Frontal cortex (tissue), 4 donors: ENCODE measurements around the gene QSOX2. TPM values are rescaled to one million over a fixed set of nuclear protein-coding genes. Genes with fewer than 3 reads are reported as not detected.

Source experiments
- DNase-seq, 2 donors: peaks; one replicate each; pipeline ENCODE4 v3.0.0; 2012; ENCODE audit warnings: low spot score in 2 of 2
- FAIRE-seq: peaks from 2 replicates; lab custom pipeline; 2012; peaks lifted over from hg19 to GRCh38; lab: Jason Lieb, UNC
- total RNA-seq: library from RNA; depleted of rRNA; stranded (reverse); fragments of >200 nt; gene quantifications from one replicate; pipeline ENCODE4 v1.2.3, GENCODE V29; 2014
- donor health status: control.
- donor health status: control.
- donor health status: control.

Gene QSOX2
- total RNA-seq, 1 donor from 2014 or later = 8.2 TPM

DNA sequence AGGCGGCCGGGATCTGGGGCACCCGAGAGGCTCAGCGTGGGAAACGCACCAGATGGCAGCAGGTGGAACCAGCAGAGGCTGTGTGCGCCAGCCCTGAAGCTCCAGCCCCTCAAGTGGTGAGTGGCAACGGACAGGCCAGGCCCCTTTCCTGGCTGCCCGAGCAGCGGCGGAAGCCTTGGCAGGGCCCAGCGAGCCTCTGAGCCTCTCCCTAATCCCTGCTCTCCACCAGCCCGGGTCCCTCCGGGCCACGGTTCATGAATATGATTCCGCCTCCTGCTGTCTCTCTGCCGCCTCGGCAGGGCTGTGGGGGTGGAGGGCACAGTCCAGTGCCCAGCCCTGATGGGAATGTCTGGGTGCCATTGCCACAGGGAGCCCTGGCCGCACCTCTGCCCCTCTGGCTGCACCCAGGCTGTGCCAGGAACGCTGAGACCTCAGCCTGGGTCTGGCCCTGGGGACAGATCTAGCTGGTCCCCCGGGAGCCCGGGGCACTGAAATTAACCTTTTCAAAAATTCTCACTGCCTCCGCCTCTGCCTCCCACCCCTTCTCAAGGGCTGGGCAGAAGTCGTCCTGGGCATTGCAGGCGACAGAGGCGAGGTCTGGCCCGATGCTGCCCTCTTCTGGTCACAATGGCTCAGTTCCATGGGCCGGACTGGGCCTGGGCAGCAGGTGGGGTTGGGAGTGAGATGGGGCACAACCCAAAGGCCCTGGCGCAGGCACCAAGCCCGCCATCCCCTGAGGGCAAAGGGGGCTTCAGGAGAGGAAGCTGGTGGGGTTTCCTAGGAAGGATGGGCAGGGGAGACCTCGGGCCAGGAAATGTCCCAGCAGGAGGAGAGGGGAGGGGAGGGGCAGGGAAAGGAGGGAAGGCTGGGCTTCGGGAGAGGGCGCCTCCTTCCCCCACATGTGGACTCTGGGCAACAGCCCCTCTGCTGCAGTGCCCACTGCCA lies 38.0 kb upstream of the QSOX2 start:
- DNase-seq (peak; percentile 85 to 95), FAIRE-seq (no peak)

DNA sequence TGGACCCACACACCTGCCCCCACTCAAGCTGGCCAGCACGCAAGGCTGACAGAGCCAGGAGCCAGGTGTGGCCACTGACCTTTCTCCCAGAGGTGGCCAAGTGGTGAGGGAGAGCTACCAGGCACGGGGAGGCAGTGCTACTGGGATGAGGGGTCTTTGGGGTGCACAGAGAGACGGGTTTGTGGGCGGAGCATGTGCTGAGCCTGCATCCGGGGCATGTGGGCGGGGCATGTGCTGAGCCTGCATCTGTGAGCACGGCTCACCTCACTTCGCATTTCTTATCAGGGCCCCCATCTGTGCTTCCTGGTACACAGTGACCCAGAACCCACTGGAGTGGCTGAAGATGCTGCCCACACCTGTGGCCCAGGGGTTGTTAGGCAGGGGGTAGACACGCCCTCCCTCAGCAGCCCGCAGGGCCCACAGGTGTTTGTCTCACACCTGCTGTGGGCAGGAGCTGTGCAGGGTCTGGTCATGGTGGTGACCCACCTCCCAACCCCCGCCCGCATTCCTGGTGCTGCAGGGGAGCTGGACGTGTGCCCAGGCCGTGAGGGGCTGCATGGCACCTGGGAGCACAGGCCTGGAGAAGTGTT lies 36.8 kb upstream of the QSOX2 start:
- DNase-seq = no peak
- no peak for FAIRE-seq

DNA sequence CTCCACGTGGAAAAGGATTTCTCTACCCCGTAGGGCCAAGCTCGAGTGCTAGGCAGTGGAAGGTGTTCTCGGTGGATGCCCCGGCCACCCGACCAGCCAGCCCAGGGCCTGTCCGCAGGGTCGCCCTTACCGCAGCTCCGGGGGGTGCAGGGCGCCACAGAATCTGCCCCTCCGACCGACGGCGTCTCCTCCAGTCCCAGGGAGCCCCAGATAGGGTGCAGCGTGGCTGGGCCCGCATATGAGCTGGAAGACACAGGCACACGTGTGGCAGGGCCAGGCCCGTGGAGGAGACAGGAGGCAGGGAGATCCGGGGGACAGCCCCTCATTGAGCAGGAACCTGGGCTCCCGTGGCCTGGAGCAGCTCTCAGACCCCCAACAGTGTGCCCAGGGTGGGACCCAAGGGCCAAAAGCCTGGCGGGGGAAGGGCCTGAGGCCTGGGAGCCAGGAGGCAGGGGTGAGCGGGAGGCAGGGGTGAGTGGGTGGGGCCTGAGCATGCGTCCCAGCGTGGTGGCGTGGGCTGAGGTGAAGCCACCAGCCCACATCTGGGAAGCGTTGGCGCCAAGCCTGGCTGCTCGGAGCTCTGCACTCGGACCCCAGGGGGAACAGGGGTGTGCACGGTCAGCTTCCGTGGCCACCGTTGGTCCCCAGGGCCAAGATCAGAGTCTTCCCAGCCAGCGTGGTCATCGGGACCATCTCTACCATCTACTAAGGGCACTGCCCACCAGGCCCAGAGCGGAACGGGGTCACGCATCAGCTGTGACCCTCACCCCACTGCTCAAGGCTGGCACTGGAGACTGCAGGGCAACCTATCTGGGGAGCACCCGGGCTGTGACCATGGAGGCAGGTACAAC lies 36.0 kb upstream of the QSOX2 start:
- no peak for FAIRE-seq
- no peak for DNase-seq

DNA sequence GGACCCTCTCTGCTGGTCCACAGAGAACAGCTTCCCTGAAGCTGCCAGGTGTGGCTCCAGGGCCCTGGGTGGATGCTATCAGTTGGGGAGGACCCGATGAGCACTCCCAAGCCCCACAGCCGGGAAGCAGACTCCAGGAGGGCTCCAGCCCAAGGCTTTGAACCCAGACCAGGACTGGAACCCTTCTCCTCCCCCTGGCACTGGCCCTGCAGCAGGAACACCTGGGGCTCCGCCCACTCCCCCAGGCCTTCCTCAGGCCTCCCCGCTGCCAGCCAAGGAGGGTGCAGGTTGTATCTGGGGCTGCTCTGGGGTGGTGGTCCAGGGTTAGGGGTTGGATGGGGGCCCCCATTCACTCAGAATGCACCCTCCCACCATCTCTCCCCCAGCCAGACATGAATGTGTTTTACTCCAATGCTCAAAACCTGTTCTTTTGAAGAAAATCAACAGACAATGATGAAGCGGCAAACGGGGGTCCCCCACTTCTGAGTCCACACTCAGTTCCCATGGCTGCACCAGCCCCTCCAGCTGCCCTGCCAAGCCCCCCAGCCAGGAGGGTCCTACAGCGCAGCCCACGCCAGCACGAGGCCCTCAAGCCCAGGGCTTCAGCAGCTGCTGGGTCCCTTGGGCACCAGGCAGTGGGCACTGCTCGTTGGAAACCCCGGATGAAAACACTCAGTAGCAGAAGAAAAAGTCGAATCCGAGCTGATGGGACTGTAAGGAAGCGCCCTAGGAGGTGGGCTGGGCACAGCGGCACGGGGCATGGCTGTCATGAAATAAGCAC lies 35.1 kb upstream of the QSOX2 start:
- DNase-seq = no peak
- no peak for FAIRE-seq

DNA sequence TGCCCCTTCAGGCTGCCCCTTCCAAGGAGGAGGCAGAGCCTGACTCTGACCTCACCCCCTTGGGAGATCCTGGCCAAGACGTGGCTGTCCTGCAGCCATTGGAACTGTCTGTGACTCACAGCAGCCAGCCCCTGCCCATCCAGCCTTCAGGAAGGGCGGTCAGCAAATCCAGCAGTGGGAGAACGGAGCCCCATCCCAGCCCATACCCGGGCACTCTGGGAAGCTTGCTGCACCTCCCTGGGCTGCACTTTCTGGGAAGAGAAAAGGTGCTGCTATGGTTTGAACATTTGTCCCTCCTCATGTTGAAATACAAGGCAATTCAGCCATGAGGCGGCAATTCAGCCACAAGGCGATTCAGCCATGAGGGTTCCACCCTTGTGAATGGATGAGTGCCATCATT lies 33.9 kb upstream of the QSOX2 start:
- FAIRE-seq = no peak
- DNase-seq = no peak

DNA sequence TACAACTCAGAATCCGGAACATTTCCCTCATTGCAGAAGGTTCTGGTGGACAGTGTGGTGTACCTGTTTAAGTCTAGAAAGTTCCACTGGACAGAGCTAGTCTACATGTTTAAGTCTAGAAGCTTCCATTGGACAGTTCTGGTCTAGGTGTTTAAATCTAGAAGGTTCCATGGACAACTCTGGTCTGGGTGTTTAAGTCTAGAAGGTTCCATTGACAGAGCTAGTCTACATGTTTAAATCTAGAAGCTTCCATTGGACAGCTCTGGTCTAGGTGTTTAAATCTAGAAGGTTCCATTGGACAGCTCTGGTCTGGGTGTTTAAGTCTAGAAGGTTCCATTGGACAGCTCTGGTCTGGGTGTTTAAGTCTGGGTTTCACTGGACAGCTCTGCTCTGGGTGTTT lies 33.3 kb upstream of the QSOX2 start:
- DNase-seq (no peak), FAIRE-seq (no peak)

DNA sequence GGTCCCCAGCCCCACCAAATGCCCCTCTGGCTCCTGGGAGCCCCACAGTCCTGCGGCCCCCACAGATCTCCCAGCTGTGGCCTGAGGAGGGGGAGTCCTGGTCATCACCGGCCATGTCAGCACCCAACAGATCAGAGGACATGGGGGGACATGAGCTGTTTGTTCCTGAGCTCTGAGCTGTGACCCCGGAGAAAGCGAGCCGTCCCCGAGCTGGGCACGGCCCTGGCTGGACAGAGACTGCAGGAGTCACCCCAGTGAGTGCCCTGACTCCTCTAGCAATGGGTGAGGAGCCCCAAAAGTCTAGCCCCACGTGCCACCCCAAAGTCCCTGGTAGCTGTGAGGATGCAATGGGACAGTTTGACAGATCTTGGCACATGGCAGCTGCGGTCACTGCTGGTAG lies 32.6 kb upstream of the QSOX2 start:
- FAIRE-seq = no peak

DNA sequence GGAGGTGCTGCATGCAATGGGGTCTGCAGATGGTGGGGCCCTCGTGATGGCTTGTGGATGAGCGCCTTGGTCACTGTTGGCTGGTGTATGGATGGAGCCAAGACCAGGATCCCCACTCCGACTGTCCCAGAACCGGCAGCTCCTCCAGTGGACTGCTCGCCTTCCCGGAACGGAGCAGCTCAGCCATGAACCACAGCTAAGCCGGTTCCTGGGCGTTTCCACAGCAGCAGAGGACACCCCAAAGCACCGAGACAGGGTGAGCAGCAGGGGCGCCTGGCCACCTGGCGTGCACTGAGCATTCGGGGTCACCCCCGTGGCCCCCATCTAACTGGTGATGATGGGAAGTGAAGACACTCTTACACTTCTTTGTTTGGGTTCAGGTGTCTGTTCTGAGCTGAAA lies 32.1 kb upstream of the QSOX2 start:
- DNase-seq = no peak
- FAIRE-seq = no peak

More for the DNA sequence above, 32.6 kb upstream of the QSOX2 start:
- DNase-seq = no peak

DNA sequence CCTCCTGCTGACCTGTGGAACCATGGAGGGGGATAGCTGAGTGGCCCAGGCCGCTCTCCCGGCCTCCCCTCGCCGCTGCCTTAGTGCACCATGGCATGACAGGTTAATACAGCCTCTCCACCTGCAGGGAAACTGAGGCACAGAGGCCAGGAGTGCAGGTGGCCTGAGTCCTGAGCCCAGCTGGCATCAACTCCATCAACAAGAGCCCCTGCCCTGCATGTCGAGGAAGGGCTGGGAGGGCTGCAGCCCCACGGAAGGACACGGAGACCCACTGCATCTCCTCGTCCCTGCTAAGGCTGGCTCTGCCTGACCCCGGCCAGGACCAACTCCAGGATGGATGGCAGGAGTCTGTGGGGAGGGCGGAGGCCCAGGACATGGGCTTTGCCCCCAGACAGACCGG lies 31.1 kb upstream of the QSOX2 start:
- FAIRE-seq (no peak), DNase-seq (no peak)

DNA sequence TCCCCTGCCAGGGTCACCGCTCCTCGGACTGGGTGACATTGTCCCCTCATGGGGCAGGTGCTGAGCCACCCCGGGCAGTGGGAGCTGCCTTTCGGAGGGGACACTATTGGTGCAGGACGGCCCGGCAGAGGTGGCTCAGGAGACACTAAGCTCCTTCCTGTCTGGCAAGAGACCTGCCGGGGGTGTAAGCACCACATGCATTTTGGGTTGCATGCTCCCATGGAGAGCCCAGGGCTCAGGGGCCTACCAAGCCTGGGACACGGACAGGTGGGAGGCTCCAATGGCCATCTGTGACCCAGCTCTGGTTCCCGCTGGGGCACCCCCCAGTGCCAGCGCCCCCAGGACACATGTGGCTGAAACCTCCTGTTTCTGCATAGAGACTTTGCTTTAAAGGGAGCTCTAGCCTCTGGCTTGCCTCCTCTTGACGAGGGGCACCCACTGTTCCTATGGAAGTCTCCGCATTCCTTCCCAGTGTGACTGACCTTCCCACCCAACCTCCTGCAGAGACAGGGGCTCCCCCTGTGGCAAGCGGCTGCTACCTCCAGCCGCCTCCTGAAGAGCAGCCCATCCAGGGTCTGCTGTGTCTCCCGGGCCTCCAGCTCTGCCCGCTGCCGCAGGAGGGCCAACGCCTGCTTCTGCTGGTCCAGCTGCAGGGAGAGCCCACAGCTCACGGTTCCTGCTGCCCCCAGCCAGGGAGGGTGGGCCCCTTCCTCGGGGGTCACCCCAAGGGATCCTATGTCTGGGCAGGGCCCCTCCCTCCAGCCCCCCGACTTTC lies 30.2 kb upstream of the QSOX2 start:
- FAIRE-seq (no peak), DNase-seq (no peak)

DNA sequence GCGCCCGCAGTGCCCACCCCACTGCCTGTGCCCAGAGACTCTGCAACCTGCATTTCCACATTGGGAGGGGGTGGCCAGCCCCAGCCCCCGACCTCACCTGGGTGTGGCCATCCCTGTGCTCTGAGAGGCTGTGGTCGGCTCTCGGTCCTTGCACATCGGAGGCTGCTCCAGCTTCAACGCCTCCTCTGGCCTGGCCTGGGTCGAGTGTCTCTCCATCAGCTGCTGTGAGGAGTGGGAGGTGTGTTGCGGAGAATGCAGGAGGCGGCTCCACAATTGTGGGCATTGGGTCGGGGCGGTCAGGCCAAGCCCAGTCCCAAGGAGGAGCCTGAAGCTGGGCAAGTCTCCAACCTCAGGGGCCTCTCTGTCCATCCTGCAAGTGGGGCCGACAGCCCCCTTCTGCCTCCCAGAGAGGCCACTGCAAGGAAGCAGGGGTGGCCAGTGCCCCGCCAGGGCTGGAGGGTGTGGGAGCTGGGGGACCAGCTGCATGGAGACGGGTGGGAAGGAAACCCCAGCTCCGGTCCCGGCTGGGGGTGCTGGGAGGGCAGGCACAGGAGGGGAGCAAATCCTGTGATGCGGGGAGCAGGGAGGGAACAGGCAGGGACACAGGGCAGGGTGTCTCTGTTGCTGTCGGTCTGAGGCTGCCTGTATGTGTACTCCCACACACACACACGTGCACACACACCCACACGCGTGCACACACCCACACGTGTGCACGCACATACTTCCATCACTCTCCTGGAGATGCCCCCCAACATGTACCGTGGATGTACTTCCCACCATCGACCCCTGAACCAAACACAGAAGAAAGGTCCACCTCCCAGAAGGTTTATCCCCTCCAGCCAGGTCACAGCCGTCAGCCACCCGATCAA lies 29.4 kb upstream of the QSOX2 start:
- DNase-seq (no peak), FAIRE-seq (no peak)

DNA sequence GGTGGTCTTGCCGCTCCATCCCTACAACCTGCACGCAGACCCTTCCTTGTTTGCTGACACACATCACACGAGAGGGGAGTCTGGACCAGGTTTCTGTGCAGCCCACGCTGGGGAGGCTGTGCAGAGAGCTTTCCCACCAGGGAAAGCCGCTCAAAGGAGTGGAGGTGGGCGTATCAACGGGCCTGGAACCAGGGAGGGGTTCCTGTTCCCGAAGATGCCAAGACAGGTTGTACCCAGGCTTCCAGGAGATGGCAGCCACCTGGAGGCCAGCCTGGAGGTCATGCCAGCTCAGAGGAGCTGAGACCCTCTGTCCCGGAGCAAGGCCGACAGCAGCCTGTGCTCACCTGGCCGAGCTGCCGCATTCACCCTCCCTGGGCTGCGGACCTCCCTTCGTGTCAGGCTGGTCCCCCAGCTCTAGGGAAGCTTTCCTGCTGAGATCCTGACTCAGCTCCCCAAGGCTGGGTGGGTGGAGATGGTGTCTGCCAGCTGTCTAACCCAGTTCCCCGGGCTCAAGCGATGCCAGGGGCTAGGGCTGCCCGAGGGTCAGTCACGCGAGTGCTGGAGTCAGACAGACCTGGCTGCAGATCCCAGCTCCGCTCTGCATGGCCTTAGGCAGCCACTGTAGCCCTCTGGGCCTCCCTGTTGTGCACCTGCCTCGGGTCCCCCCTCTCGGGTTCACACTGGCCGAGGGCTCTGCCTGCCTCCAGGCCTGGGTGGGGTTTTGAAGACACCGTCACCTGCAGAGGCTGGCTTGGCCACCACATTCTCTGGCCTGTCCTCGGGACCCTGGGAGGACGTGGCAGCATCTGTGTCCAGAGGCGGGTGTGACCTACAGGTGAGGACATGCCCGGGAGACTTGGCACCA lies 28.5 kb upstream of the QSOX2 start:
- DNase-seq (no peak), FAIRE-seq (no peak)

DNA sequence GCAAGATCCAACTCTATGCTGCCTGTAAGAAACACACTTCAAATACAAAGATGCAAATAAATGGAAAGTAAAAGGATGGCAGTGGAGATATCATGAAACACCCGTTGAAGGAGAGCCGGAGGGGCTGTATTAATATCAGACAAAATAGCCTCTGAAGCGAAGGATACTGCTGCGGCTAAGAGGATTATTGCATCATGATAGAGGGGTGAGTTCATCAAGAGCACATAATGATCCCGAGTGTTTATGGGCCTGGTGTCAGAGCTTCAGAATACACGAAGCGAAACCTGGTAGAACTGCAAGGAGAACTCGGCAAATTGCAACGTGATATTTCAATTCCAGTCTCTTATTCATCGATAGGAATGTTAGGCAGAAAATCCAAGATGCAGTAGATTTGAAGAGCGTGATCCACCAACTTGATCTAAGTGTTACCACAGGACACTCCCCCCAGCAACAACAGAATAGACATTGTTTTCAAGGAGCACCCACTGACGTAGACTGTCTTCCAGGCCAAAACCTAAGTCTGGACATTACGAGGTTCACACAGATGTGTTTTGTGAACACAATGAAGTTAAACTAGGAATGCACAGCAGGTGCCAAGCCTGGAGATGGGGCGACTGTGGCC lies 27.7 kb upstream of the QSOX2 start:
- FAIRE-seq (no peak), DNase-seq (no peak)

DNA sequence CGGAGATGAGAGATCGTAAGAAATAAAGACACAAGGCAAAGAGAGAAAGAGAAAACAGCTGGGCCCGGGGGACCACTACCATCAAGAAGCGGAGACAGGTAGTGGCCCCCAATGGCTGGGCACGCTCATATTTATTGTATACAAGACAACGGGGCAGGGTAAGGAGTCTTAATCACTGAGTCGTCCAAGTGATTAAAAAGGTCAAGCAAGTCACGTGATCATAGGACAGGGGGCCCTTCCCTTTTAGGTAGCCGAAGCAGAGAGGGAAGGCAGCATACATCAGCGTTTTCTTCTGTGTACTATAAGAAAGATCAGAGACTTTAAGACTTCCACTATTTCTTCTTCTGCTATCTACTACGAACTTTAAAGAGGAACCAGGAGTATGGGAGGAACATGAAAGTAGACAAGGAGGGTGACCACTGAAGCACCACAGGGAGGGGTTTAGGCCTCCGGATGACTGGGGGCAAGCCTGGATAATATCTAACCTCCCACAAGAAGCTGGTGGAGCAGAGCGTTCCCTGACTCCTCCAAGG lies 24.6 kb upstream of the QSOX2 start:
- DNase-seq = no peak
- no peak for FAIRE-seq

DNA sequence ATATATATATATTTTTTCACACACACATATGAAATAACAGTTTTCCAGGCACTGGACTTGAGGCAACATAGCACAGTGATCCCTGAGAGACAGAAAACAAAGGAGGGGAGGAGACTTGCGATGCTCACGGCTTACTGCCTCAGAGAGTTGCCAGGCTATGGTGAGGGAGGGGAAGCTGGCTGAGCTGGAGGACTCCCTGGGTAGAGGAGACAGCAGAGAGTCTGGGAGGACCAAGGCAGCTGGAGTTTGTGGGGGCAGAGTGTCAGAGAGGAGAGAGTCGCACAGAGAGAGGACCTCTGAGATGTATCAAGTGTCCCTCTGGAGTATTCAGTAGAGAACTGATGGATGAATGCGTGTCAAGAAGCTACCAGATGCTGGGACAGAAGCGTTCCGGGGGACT lies 23.1 kb upstream of the QSOX2 start:
- DNase-seq = no peak
- FAIRE-seq = no peak

DNA sequence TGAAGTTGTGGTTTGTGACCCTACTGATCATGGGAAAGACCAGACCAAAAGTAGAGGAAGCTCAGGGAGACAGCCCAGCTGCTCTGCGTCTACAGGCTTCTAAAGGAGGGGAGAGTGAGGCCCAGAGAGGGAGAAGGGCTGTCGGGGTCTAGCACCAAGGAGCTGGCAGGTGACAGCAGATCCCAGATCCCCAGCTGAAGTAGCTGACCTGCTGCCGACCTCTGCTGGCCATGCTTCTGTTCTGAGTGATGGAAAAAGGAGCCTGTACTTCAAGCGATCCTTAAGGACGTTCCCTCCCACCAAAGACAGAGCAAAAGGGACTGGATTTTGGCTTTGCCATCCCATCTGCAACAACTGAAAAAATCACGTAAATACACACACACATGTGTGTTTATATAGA lies 22.7 kb upstream of the QSOX2 start:
- no peak for DNase-seq

More for the DNA sequence above, 22.7 kb upstream of the QSOX2 start:
- no peak for FAIRE-seq
